Putamen (tissue), 1 donor: ENCODE results near the gene ELMO1.

Experiments
- DNase-seq: peaks from one replicate; pipeline ENCODE4 v3.0.0-alpha.2; 2016; ENCODE audit warnings: low spot score

ELMO1 gene

GRCh38 chr7:36971515-36972139, 477.0 kb downstream of the ELMO1 start:
- no peak for DNase-seq

GRCh38 chr7:36970551-36971514, 477.8 kb downstream of the ELMO1 start:
- DNase-seq: no peak

GRCh38 chr7:36969376-36969775, 479.3 kb downstream of the ELMO1 start:
- DNase-seq: no peak

GRCh38 chr7:36967387-36967786, 481.3 kb downstream of the ELMO1 start:
- DNase-seq: no peak

- no peak for DNase-seq
These were observed 482.0 kb downstream of the ELMO1 start for GRCh38 chr7:36966636-36967035.

GRCh38 chr7:36966039-36966438, 482.6 kb downstream of the ELMO1 start:
- no peak for DNase-seq

- no peak for DNase-seq
These were observed 483.0 kb downstream of the ELMO1 start for GRCh38 chr7:36965625-36966024.

GRCh38 chr7:36964297-36964696, 484.4 kb downstream of the ELMO1 start:
- no peak for DNase-seq

- DNase-seq: no peak
These were observed 486.3 kb downstream of the ELMO1 start for GRCh38 chr7:36962367-36962766.

- no peak for DNase-seq
These were observed 487.0 kb downstream of the ELMO1 start for GRCh38 chr7:36961693-36962092.

GRCh38 chr7:36961097-36961496, 487.6 kb downstream of the ELMO1 start:
- DNase-seq: no peak

GRCh38 chr7:36960105-36960504, 488.6 kb downstream of the ELMO1 start:
- no peak for DNase-seq

GRCh38 chr7:36958111-36958733, 490.4 kb downstream of the ELMO1 start:
- DNase-seq: no peak

- DNase-seq: no peak
These were observed 491.0 kb downstream of the ELMO1 start for GRCh38 chr7:36957620-36958019.

GRCh38 chr7:36956814-36957213, 491.9 kb downstream of the ELMO1 start:
- no peak for DNase-seq

GRCh38 chr7:36955456-36956129, 493.1 kb downstream of the ELMO1 start:
- DNase-seq: no peak

- no peak for DNase-seq
These were observed 497.4 kb downstream of the ELMO1 start for GRCh38 chr7:36951257-36951697.

- peak; percentile 61 for DNase-seq
These were observed 498.7 kb downstream of the ELMO1 start for GRCh38 chr7:36949711-36950600.

GRCh38 chr7:36946401-36946739, 502.3 kb downstream of the ELMO1 start:
- no peak for DNase-seq

- no peak for DNase-seq
These were observed 502.9 kb downstream of the ELMO1 start for GRCh38 chr7:36945612-36946400.
